Activated CD4-positive, alpha-beta memory T cell treated with anti-CD3 and anti-CD28 coated beads for 36 hours (primary cell): ENCODE results near the gene JAK1. TPM values are rescaled to one million over a fixed set of nuclear protein-coding genes. Genes with fewer than 3 reads are reported as not detected.

ENCODE experiments used
- CTCF ChIA-PET: fragments of 350-600 bp; sonication (Branson Sonifier 250); formaldehyde crosslinking; loops from one replicate; lab custom pipeline; 2021; ENCODE audit warnings: antibody characterized with exemption, inconsistent platforms; lab: Charles Lee
- POLR2A ChIA-PET: fragments of 350-600 bp; sonication (Branson Sonifier 250); formaldehyde crosslinking; loops from one replicate; lab custom pipeline; 2021; ENCODE audit warnings: antibody characterized with exemption; lab: Charles Lee
- DNase-seq: peaks from one replicate; pipeline ENCODE4 v3.0.0-alpha.2; 2020
- H3K27ac Mint-ChIP-seq: one replicate; pipeline ENCODE4 v1.8.0; 2021; ENCODE audit warnings: mixed read lengths
- H3K27me3 Mint-ChIP-seq: one replicate; pipeline ENCODE4 v1.8.0; 2021; ENCODE audit warnings: mixed read lengths
- H3K36me3 Mint-ChIP-seq: one replicate; pipeline ENCODE4 v1.8.0; 2021; ENCODE audit warnings: mixed read lengths
- H3K4me1 Mint-ChIP-seq: one replicate; pipeline ENCODE4 v1.8.0; 2021; ENCODE audit warnings: low read depth, mixed read lengths
- H3K4me3 Mint-ChIP-seq: one replicate; pipeline ENCODE4 v1.8.0; 2021; ENCODE audit warnings: mild to moderate bottlenecking, mixed read lengths
- H3K9me3 Mint-ChIP-seq: one replicate; pipeline ENCODE4 v1.8.0; 2021; ENCODE audit warnings: mixed read lengths
- intact Hi-C: fragments of 100-400 bp; cut with micrococcal nuclease; formaldehyde crosslinking; loops from one replicate; pipeline ENCODE4 v1.15.1; 2023
- total RNA-seq, 2 experiments: library from RNA; stranded (reverse); gene quantifications; one replicate each; pipeline ENCODE4 v1.2.3, GENCODE V29; 2021

Gene JAK1
- total RNA-seq, 2 experiments from 2014 or later: 115 to 128 TPM

- intact Hi-C loops: no loop called here
- Mint-ChIP-seq H3K4me3 (no peak overlapping the region), H3K27me3 (no peaks in the 10 kb centered on the region), H3K4me1 (no peaks in the 10 kb centered on the region), H3K36me3 (peaks cover 36% of the 10 kb centered on the region), H3K27ac (no peak overlapping the region), H3K9me3 (no peaks in the 10 kb centered on the region)
- ChIA-PET CTCF (no interaction called here), POLR2A (interaction anchor here (0.7 kb wide), 1 partner anchor 68 kb away, joined by 3 read pairs; no protein-coding TSS in a partner anchor)
- no peak for DNase-seq
Measured at GRCh38 chr1:64843675-64844074, 122.7 kb downstream of the JAK1 start.

GRCh38 chr1:64842224-64842623 is 124.1 kb downstream of the JAK1 start:
- no peak overlapping the region for H3K4me3 Mint-ChIP-seq
- H3K36me3 Mint-ChIP-seq: peaks cover 42% of the 10 kb centered on the region
- H3K27ac Mint-ChIP-seq: no peak overlapping the region
- H3K9me3 Mint-ChIP-seq: no peaks in the 10 kb centered on the region
- POLR2A ChIA-PET: no interaction called here
- H3K4me1 Mint-ChIP-seq: no peaks in the 10 kb centered on the region
- no peaks in the 10 kb centered on the region for H3K27me3 Mint-ChIP-seq
- intact Hi-C loops: no loop called here
- CTCF ChIA-PET: no interaction called here
- no peak for DNase-seq

- Mint-ChIP-seq H3K36me3 (peaks cover 42% of the 10 kb centered on the region), H3K27ac (no peak overlapping the region), H3K9me3 (no peaks in the 10 kb centered on the region), H3K4me1 (no peaks in the 10 kb centered on the region), H3K4me3 (no peak overlapping the region), H3K27me3 (no peaks in the 10 kb centered on the region)
- ChIA-PET POLR2A (no interaction called here), CTCF (no interaction called here)
- intact Hi-C loops: no loop called here
- no peak for DNase-seq
Measured at GRCh38 chr1:64841330-64842065, 124.9 kb downstream of the JAK1 start.

GRCh38 chr1:64839732-64840405 is 126.5 kb downstream of the JAK1 start:
- intact Hi-C loops: no loop called here
- no peaks in the 10 kb centered on the region for H3K27me3 Mint-ChIP-seq
- DNase-seq: no peak
- H3K36me3 Mint-ChIP-seq: peaks cover 36% of the 10 kb centered on the region
- POLR2A ChIA-PET: no interaction called here
- CTCF ChIA-PET: interaction anchor here (1.2 kb wide), 1 partner anchor 235 kb away, joined by 3 read pairs; no protein-coding TSS in a partner anchor
- no peaks in the 10 kb centered on the region for H3K9me3 Mint-ChIP-seq
- H3K27ac Mint-ChIP-seq: no peak overlapping the region
- H3K4me3 Mint-ChIP-seq: no peak overlapping the region
- no peaks in the 10 kb centered on the region for H3K4me1 Mint-ChIP-seq

GRCh38 chr1:64839261-64839660 is 127.1 kb downstream of the JAK1 start:
- intact Hi-C loops: no loop called here
- Mint-ChIP-seq H3K27ac (no peak overlapping the region), H3K9me3 (no peaks in the 10 kb centered on the region), H3K4me3 (no peak overlapping the region), H3K27me3 (no peaks in the 10 kb centered on the region), H3K4me1 (no peaks in the 10 kb centered on the region), H3K36me3 (peaks cover 37% of the 10 kb centered on the region)
- POLR2A ChIA-PET: no interaction called here
- DNase-seq: no peak
- CTCF ChIA-PET: interaction anchor here (1.2 kb wide), 1 partner anchor 235 kb away, joined by 3 read pairs; no protein-coding TSS in a partner anchor

- Mint-ChIP-seq H3K4me3 (no peak overlapping the region), H3K36me3 (peaks cover 41% of the 10 kb centered on the region), H3K9me3 (no peaks in the 10 kb centered on the region), H3K4me1 (no peaks in the 10 kb centered on the region), H3K27me3 (no peaks in the 10 kb centered on the region), H3K27ac (no peak overlapping the region)
- ChIA-PET CTCF (no interaction called here), POLR2A (no interaction called here)
- intact Hi-C loops: no loop called here
- DNase-seq: no peak
Measured at GRCh38 chr1:64838486-64838885, 127.9 kb downstream of the JAK1 start.

GRCh38 chr1:64836802-64837201 is 129.5 kb downstream of the JAK1 start:
- H3K4me1 Mint-ChIP-seq: no peaks in the 10 kb centered on the region
- intact Hi-C loops: no loop called here
- no peaks in the 10 kb centered on the region for H3K27me3 Mint-ChIP-seq
- no peak for DNase-seq
- peaks cover 42% of the 10 kb centered on the region for H3K36me3 Mint-ChIP-seq
- H3K9me3 Mint-ChIP-seq: no peaks in the 10 kb centered on the region
- H3K27ac Mint-ChIP-seq: no peak overlapping the region
- POLR2A ChIA-PET: no interaction called here
- H3K4me3 Mint-ChIP-seq: no peak overlapping the region
- CTCF ChIA-PET: no interaction called here

- Mint-ChIP-seq H3K4me3 (no peak overlapping the region), H3K4me1 (peaks cover 7% of the 10 kb centered on the region), H3K9me3 (no peaks in the 10 kb centered on the region), H3K36me3 (peaks cover 29% of the 10 kb centered on the region), H3K27ac (no peak overlapping the region), H3K27me3 (no peaks in the 10 kb centered on the region)
- intact Hi-C loops: no loop called here
- CTCF ChIA-PET: interaction anchor here (1.1 kb wide), 1 partner anchor 241 kb away, joined by 3 read pairs; no protein-coding TSS in a partner anchor
- POLR2A ChIA-PET: no interaction called here
- no peak for DNase-seq
Measured at GRCh38 chr1:64834734-64835133, 131.6 kb downstream of the JAK1 start.

GRCh38 chr1:64830030-64830651 is 136.2 kb downstream of the JAK1 start:
- peaks cover 14% of the 10 kb centered on the region for H3K36me3 Mint-ChIP-seq
- ChIA-PET POLR2A (no interaction called here), CTCF (interaction anchor here (1.0 kb wide), 1 partner anchor 562 kb away, joined by 3 read pairs; no protein-coding TSS in a partner anchor)
- H3K27ac Mint-ChIP-seq: no peak overlapping the region
- H3K4me1 Mint-ChIP-seq: peaks cover 42% of the 10 kb centered on the region
- intact Hi-C loops: no loop called here
- no peak for DNase-seq
- H3K27me3 Mint-ChIP-seq: no peaks in the 10 kb centered on the region
- H3K4me3 Mint-ChIP-seq: no peak overlapping the region
- no peaks in the 10 kb centered on the region for H3K9me3 Mint-ChIP-seq

GRCh38 chr1:64829411-64830029 is 136.8 kb downstream of the JAK1 start:
- no peak for DNase-seq
- Mint-ChIP-seq H3K4me3 (no peak overlapping the region), H3K9me3 (no peaks in the 10 kb centered on the region), H3K27ac (peak overlapping the region; percentile 43), H3K36me3 (peaks cover 11% of the 10 kb centered on the region), H3K27me3 (no peaks in the 10 kb centered on the region), H3K4me1 (peaks cover 42% of the 10 kb centered on the region)
- intact Hi-C loops: loop anchor here (2.0 to 10.0 kb wide), 4 partner anchors 47 to 855 kb away; partner anchors contain the start of gene CACHD1
- POLR2A ChIA-PET: no interaction called here
- CTCF ChIA-PET: interaction anchor here (0.7 to 1.0 kb wide), 2 partner anchors 124 to 561 kb away, joined by 3 read pairs; no protein-coding TSS in a partner anchor

GRCh38 chr1:64828829-64829228 is 137.5 kb downstream of the JAK1 start:
- no peaks in the 10 kb centered on the region for H3K9me3 Mint-ChIP-seq
- peak overlapping the region; percentile 71 for H3K27ac Mint-ChIP-seq
- no peak overlapping the region for H3K4me3 Mint-ChIP-seq
- H3K27me3 Mint-ChIP-seq: no peaks in the 10 kb centered on the region
- DNase-seq: no peak
- ChIA-PET CTCF (interaction anchor here (0.7 to 6.9 kb wide), 3 partner anchors 123 to 246 kb away, joined by 3 to 40 read pairs (median 4); no protein-coding TSS in a partner anchor), POLR2A (interaction anchor here (1.9 kb wide), 1 partner anchor 137 kb away, joined by 5 read pairs; no protein-coding TSS in a partner anchor)
- H3K36me3 Mint-ChIP-seq: peaks cover 5% of the 10 kb centered on the region
- intact Hi-C loops: loop anchor here (2.0 to 10.0 kb wide), 4 partner anchors 48 to 856 kb away; partner anchors contain the start of gene CACHD1
- H3K4me1 Mint-ChIP-seq: peaks cover 45% of the 10 kb centered on the region
